NCI-H2029 (cell line): ENCODE results near the gene PLA2G6.
"Not testable (repeated sequence)": the region's sequence is repeated elsewhere in the genome, so short reads cannot be mapped to it uniquely, and the experiment has no call there.

Experiments used
- DNase-seq: peaks from one replicate; lab custom pipeline; 2025; lab: John Stamatoyannopoulos, UW

PLA2G6 gene

GRCh38 chr22:38169116-38169515 lies 12.5 kb downstream of the PLA2G6 start:
- DNase-seq: no peak

GRCh38 chr22:38167988-38168407 lies 13.6 kb downstream of the PLA2G6 start:
- DNase-seq: peak; percentile 95

GRCh38 chr22:38165922-38166593 lies 15.6 kb downstream of the PLA2G6 start:
- no peak for DNase-seq

GRCh38 chr22:38164551-38164918 lies 17.1 kb downstream of the PLA2G6 start:
- no peak for DNase-seq

- no peak for DNase-seq
These were observed 17.6 kb downstream of the PLA2G6 start for GRCh38 chr22:38163844-38164550.

GRCh38 chr22:38162881-38163843 lies 18.5 kb downstream of the PLA2G6 start:
- no peak for DNase-seq

- DNase-seq: no peak
These were observed 25.9 kb downstream of the PLA2G6 start for GRCh38 chr22:38155703-38156102.

- not testable (repeated sequence) for DNase-seq
These were observed 27.1 kb downstream of the PLA2G6 start for GRCh38 chr22:38154563-38154915.

GRCh38 chr22:38153821-38154562 lies 27.6 kb downstream of the PLA2G6 start:
- DNase-seq: peak; percentile 42

- no peak for DNase-seq
These were observed 30.5 kb downstream of the PLA2G6 start for GRCh38 chr22:38151126-38151500.

GRCh38 chr22:38148245-38148644 lies 33.4 kb downstream of the PLA2G6 start:
- DNase-seq: no peak

GRCh38 chr22:38146166-38146565 lies 35.5 kb downstream of the PLA2G6 start:
- not testable (repeated sequence) for DNase-seq

GRCh38 chr22:38144025-38144405 lies 37.6 kb downstream of the PLA2G6 start:
- peak; percentile 20 for DNase-seq

- no peak for DNase-seq
These were observed 39.0 kb downstream of the PLA2G6 start for GRCh38 chr22:38142606-38143005.

GRCh38 chr22:38141217-38141973 lies 40.2 kb downstream of the PLA2G6 start:
- DNase-seq: no peak

GRCh38 chr22:38139901-38140300 lies 41.7 kb downstream of the PLA2G6 start:
- DNase-seq: no peak

GRCh38 chr22:38138961-38139360 lies 42.7 kb downstream of the PLA2G6 start:
- no peak for DNase-seq

GRCh38 chr22:38137876-38138687 lies 43.5 kb downstream of the PLA2G6 start:
- DNase-seq: no peak

- DNase-seq: no peak
These were observed 45.0 kb downstream of the PLA2G6 start for GRCh38 chr22:38136607-38137006.

GRCh38 chr22:38135133-38135706 lies 46.4 kb downstream of the PLA2G6 start:
- no peak for DNase-seq
